Suprapubic skin (tissue), 4 donors: ENCODE measurements around the gene ZDHHC3.
"Not testable (repeated sequence)": the region's sequence is repeated elsewhere in the genome, so short reads cannot be mapped to it uniquely, and the experiment has no call there.

Experiments used
- POLR2A ChIP-seq, 2 donors: fragments of 450-650 bp; IDR thresholded peaks; one replicate each; pipeline ENCODE4 v1.6.1; 2017; ENCODE audit warnings: antibody characterized with exemption in 2 of 2, mild to moderate bottlenecking in 2 of 2, moderate library complexity in 2 of 2
- POLR2AphosphoS5 ChIP-seq, 3 donors: sonication (generic); formaldehyde crosslinking; IDR thresholded peaks; one replicate each; pipeline ENCODE4 v1.6.1; 2017; ENCODE audit warnings: antibody characterized with exemption in 3 of 3
- TF ChIP-seq, protein P1 (sequence below), 2 donors: fragments of 200-600 bp in 1 of 2; fragments of 450-650 bp in 1 of 2; sonication (generic) in 1 of 2; IDR thresholded peaks; one replicate each; pipeline ENCODE4 v1.5.1; 2016 to 2019; ENCODE audit warnings: antibody characterized with exemption in 2 of 2, mild to moderate bottlenecking in 1 of 2, moderate library complexity in 1 of 2

DNA sequence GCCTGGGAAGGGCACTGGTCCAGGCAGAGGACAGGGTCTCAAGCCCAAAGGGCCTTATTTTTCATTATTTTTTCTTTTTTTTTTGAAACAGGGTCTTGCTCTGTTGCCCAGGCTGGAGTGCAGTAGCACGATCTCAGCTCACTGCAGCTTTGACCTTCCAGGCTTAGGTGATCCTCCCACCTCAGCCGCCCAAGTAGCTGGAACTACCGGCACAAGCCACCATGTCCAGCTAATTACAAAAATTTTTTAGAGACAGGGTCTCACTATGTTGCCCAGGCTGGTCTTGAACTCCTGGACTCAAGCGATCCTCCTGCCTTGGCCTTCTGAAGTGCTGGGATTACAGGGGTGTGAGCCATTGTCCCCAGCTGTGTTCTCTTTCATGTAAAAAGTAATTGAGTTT, 26.2 kb downstream of the ZDHHC3 start:
- TF ChIP-seq, protein P1, sequence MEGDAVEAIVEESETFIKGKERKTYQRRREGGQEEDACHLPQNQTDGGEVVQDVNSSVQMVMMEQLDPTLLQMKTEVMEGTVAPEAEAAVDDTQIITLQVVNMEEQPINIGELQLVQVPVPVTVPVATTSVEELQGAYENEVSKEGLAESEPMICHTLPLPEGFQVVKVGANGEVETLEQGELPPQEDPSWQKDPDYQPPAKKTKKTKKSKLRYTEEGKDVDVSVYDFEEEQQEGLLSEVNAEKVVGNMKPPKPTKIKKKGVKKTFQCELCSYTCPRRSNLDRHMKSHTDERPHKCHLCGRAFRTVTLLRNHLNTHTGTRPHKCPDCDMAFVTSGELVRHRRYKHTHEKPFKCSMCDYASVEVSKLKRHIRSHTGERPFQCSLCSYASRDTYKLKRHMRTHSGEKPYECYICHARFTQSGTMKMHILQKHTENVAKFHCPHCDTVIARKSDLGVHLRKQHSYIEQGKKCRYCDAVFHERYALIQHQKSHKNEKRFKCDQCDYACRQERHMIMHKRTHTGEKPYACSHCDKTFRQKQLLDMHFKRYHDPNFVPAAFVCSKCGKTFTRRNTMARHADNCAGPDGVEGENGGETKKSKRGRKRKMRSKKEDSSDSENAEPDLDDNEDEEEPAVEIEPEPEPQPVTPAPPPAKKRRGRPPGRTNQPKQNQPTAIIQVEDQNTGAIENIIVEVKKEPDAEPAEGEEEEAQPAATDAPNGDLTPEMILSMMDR (IDR thresholded peaks at IDR 0.05) = not testable (repeated sequence)
- not testable (repeated sequence) for TF ChIP-seq POLR2AphosphoS5, POLR2A (IDR thresholded peaks at IDR 0.05)
